Measurements from ENCODE around the gene EIF5.
"Not testable (repeated sequence)": the region's sequence is repeated elsewhere in the genome, so short reads cannot be mapped to it uniquely, and the experiment has no call there.

Gene EIF5

GRCh38 chr14:103337794-103338193 lies 3.8 kb downstream of the EIF5 start:
- DNase-seq, result no peak

- DNase-seq, result no peak
Observed at GRCh38 chr14:103339561-103339960, 5.5 kb downstream of the EIF5 start.

GRCh38 chr14:103340480-103341212 lies 6.6 kb downstream of the EIF5 start:
- DNase-seq, result no peak

GRCh38 chr14:103341250-103342129 lies 7.5 kb downstream of the EIF5 start:
- no peak for DNase-seq

GRCh38 chr14:103343164-103343879 lies 9.3 kb downstream of the EIF5 start:
- DNase-seq, result no peak

- DNase-seq, result no peak
Observed at GRCh38 chr14:103343905-103344797, 10.1 kb downstream of the EIF5 start.

GRCh38 chr14:103346286-103346685 lies 12.2 kb downstream of the EIF5 start:
- no peak for DNase-seq

- DNase-seq, result no peak
Observed at GRCh38 chr14:103347091-103347815, 13.2 kb downstream of the EIF5 start.

- no peak for DNase-seq
Observed at GRCh38 chr14:103348154-103348553, 14.1 kb downstream of the EIF5 start.

- no peak for DNase-seq
Observed at GRCh38 chr14:103349982-103350381, 15.9 kb downstream of the EIF5 start.

GRCh38 chr14:103353362-103353761 lies 19.3 kb downstream of the EIF5 start:
- no peak for DNase-seq

GRCh38 chr14:103354141-103354540 lies 20.1 kb downstream of the EIF5 start:
- DNase-seq, result no peak

- DNase-seq, result no peak
Observed at GRCh38 chr14:103356024-103356682, 22.1 kb downstream of the EIF5 start.

- DNase-seq, result not testable (repeated sequence)
Observed at GRCh38 chr14:103357552-103357951, 23.5 kb downstream of the EIF5 start.

- DNase-seq, result no peak
Observed at GRCh38 chr14:103360548-103360947, 26.5 kb downstream of the EIF5 start.

GRCh38 chr14:103361867-103362266 lies 27.8 kb downstream of the EIF5 start:
- no peak for DNase-seq

- DNase-seq, result no peak
Observed at GRCh38 chr14:103362780-103363179, 28.7 kb downstream of the EIF5 start.

GRCh38 chr14:103366741-103367140 lies 32.7 kb downstream of the EIF5 start:
- DNase-seq, result no peak

- DNase-seq, result no peak
Observed at GRCh38 chr14:103367995-103368394, 34.0 kb downstream of the EIF5 start.

- DNase-seq, result no peak
Observed at GRCh38 chr14:103370087-103370486, 36.0 kb downstream of the EIF5 start.

GRCh38 chr14:103372017-103372416 lies 38.0 kb downstream of the EIF5 start:
- DNase-seq, result no peak

Measured in effector CD4-positive, alpha-beta T cell (primary cell).